ENCODE results near the gene PANK2. TPM values are rescaled to one million over a fixed set of nuclear protein-coding genes. Genes with fewer than 3 reads are reported as not detected.

The PANK2 gene
- total and polyA plus RNA-seq, 10 of the 15 experiments (the other 5 are each of a cell fraction or from before 2014, with no cell fraction given), result 13.2 to 43.4 (median 33.3) TPM

- FAIRE-seq, result no peak
- Histone ChIP-seq H3K27ac (ENCODE audit: control insufficient read depth, insufficient read depth) (no peak overlapping the region), H3K79me2 (ENCODE audit: control insufficient read depth, insufficient read depth, low read length) (no peaks in the 10 kb centered on the region), H3K4me3 (no peak overlapping the region), H3K4me2 (ENCODE audit: control insufficient read depth, insufficient read depth) (no peak overlapping the region), H4K20me1 (ENCODE audit: control insufficient read depth, insufficient read depth) (no peaks in the 10 kb centered on the region), H3K9me3 (replicated peaks; ENCODE audit: control insufficient read depth, insufficient read depth, low read length) (no peaks in the 10 kb centered on the region), H3K36me3 (ENCODE audit: control insufficient read depth in 2 of 2, insufficient read depth in 2 of 2, low read length in 1 of 2) (no peaks in the 10 kb centered on the region), H3K4me1 (ENCODE audit: control insufficient read depth, insufficient read depth, low read length) (no peaks in the 10 kb centered on the region), H3K9ac (ENCODE audit: control insufficient read depth, insufficient read depth, low read length) (no peak overlapping the region), H3K27me3 (replicated peaks in 1 of 2; ENCODE audit: control insufficient read depth in 2 of 2, insufficient read depth in 2 of 2, low read length in 1 of 2) (no peaks in the 10 kb centered on the region), H2AFZ (ENCODE audit: control insufficient read depth, low read depth, low read length) (no peak overlapping the region)
- RAD21 ChIA-PET (ENCODE audit: unreplicated experiment), result no interaction called here
- TF ChIP-seq STAT1 (conservative IDR thresholded peaks at IDR 0.05) (no peak), SMC3 (IDR thresholded peaks at IDR 0.05; ENCODE audit: borderline replicate concordance, low read length) (no peak), SKIL (IDR thresholded peaks at IDR 0.05; ENCODE audit: low read depth, poor library complexity, severe bottlenecking) (no peak), RFX5 (IDR thresholded peaks at IDR 0.05; ENCODE audit: low read depth, low read length) (no peak), ZNF207 (IDR thresholded peaks at IDR 0.05; ENCODE audit: borderline replicate concordance) (no peak), ZNF24 (IDR thresholded peaks at IDR 0.05) (no peak), EGR1 (IDR thresholded peaks at IDR 0.05; ENCODE audit: borderline replicate concordance in 1 of 2, low read depth in 2 of 2, low read length in 2 of 2) (no peak), CREM (IDR thresholded peaks at IDR 0.05; ENCODE audit: low read depth) (no peak), E2F8 (IDR thresholded peaks at IDR 0.05; ENCODE audit: low read depth, partially characterized antibody) (no peak), MLLT1 (IDR thresholded peaks at IDR 0.05) (no peak), SIX5 (IDR thresholded peaks at IDR 0.05; ENCODE audit: low read depth, low read length, severe bottlenecking) (no peak), POLR2AphosphoS2 (IDR thresholded peaks at IDR 0.05; ENCODE audit: low read depth, low read length) (no peak), LARP7 (IDR thresholded peaks at IDR 0.05) (no peak), NFYB (IDR thresholded peaks at IDR 0.05; ENCODE audit: insufficient read depth, low read depth, low read length) (no peak), POLR2A (IDR thresholded peaks at IDR 0.05; ENCODE audit: low read depth, low read length) (no peak), MYC (IDR thresholded peaks at IDR 0.05; ENCODE audit: insufficient read depth, insufficient read length, insufficient replicate concordance, low read length, severe bottlenecking) (no peak), SIN3A (IDR thresholded peaks at IDR 0.05; ENCODE audit: low read depth, low read length) (no peak)
- intact Hi-C loops (cut with micrococcal nuclease; ENCODE audit: unreplicated experiment) (no loop called here), in situ Hi-C loops (cut with MboI) (no loop called here)
- DNase-seq (ENCODE audit: low read depth, low spot score), result no peak
- 16% methylated on average over 3 of the region's 3 CpGs for WGBS (ENCODE audit: insufficient coverage, insufficient replicate concordance, low lambda C conversion rate, missing lambda C conversion rate)
- POLR2A ChIA-PET, result interaction anchor here (0.6 kb wide), 1 partner anchor 57 kb away, joined by 8 read pairs; no protein-coding TSS in a partner anchor
- CTCF ChIA-PET, result interaction anchor here (1.2 to 1.7 kb wide), 4 partner anchors 11 to 28 kb away, joined by 3 to 4 read pairs (median 4); no protein-coding TSS in a partner anchor
- no TSS peak for BruUV-seq (replicated peaks)
- ATAC-seq, result no peak
- SMC1A ChIA-PET (ENCODE audit: uncharacterized antibody, unreplicated experiment), result interaction anchor here (0.8 to 1.8 kb wide), 5 partner anchors 9 to 107 kb away, joined by 3 to 5 read pairs (median 3); no protein-coding TSS in a partner anchor
Measured at GRCh38 chr20:3964719-3965118, 75.5 kb downstream of the PANK2 start.

Data from GM12878 (cell line).